Amniotic epithelial cell (primary cell): ENCODE results near the gene ECE1.

Source experiments
- DNase-seq: peaks from one replicate; pipeline ENCODE4 v3.0.0-alpha.2; 2010; ENCODE audit warnings: low read depth

ECE1 gene

GRCh38 chr1:21307663-21308305 is 17.5 kb upstream of the ECE1 start:
- no peak for DNase-seq

GRCh38 chr1:21307210-21307609 is 16.9 kb upstream of the ECE1 start:
- DNase-seq: no peak

- no peak for DNase-seq
Observed at GRCh38 chr1:21305900-21306189, 15.6 kb upstream of the ECE1 start.

GRCh38 chr1:21305155-21305899 is 15.1 kb upstream of the ECE1 start:
- no peak for DNase-seq

- no peak for DNase-seq
Observed at GRCh38 chr1:21304488-21304887, 14.2 kb upstream of the ECE1 start.

- peak; percentile 75 for DNase-seq
Observed at GRCh38 chr1:21302747-21303715, 12.8 kb upstream of the ECE1 start.

- no peak for DNase-seq
Observed at GRCh38 chr1:21301794-21302440, 11.7 kb upstream of the ECE1 start.

GRCh38 chr1:21300774-21301173 is 10.5 kb upstream of the ECE1 start:
- DNase-seq: no peak

GRCh38 chr1:21299780-21300395 is 9.6 kb upstream of the ECE1 start:
- DNase-seq: no peak

- DNase-seq: no peak
Observed at GRCh38 chr1:21298981-21299391, 8.7 kb upstream of the ECE1 start.

GRCh38 chr1:21297975-21298374 is 7.7 kb upstream of the ECE1 start:
- peak; percentile 57 for DNase-seq

- no peak for DNase-seq
Observed at GRCh38 chr1:21296509-21297354, 6.5 kb upstream of the ECE1 start.

- no peak for DNase-seq
Observed at GRCh38 chr1:21295545-21295944, 5.3 kb upstream of the ECE1 start.

- DNase-seq: peak; percentile 83
Observed at GRCh38 chr1:21295002-21295401, 4.7 kb upstream of the ECE1 start.

GRCh38 chr1:21294266-21294989 is 4.2 kb upstream of the ECE1 start:
- no peak for DNase-seq

GRCh38 chr1:21293537-21294265 is 3.4 kb upstream of the ECE1 start:
- no peak for DNase-seq

GRCh38 chr1:21292984-21293536 is 2.8 kb upstream of the ECE1 start:
- DNase-seq: no peak

- DNase-seq: no peak
Observed at GRCh38 chr1:21292503-21292983, 2.3 kb upstream of the ECE1 start.

- no peak for DNase-seq
Observed at GRCh38 chr1:21291964-21292363, 1.7 kb upstream of the ECE1 start.
